Activated naive CD4-positive, alpha-beta T cell treated with anti-CD3 and anti-CD28 coated beads for 36 hours (primary cell): Measurements from ENCODE around the gene PRXL2B. TPM values are rescaled to one million over a fixed set of nuclear protein-coding genes. Genes with fewer than 3 reads are reported as not detected.

Source experiments
- CTCF ChIA-PET: fragments of 350-600 bp; sonication (Branson Sonifier 250); formaldehyde crosslinking; loops from one replicate; lab custom pipeline; 2021; ENCODE audit warnings: antibody characterized with exemption; lab: Charles Lee
- DNase-seq: peaks from one replicate; pipeline ENCODE4 v3.0.0-alpha.2; 2020
- H3K27ac Mint-ChIP-seq: one replicate; pipeline ENCODE4 v1.8.0; 2021; ENCODE audit warnings: mild to moderate bottlenecking, mixed read lengths
- H3K27me3 Mint-ChIP-seq: one replicate; pipeline ENCODE4 v1.8.0; 2021; ENCODE audit warnings: low read depth, mixed read lengths
- H3K36me3 Mint-ChIP-seq: one replicate; pipeline ENCODE4 v1.8.0; 2021; ENCODE audit warnings: low read depth, mixed read lengths
- H3K4me1 Mint-ChIP-seq: one replicate; pipeline ENCODE4 v1.8.0; 2021; ENCODE audit warnings: low read depth, mixed read lengths
- H3K4me3 Mint-ChIP-seq: one replicate; pipeline ENCODE4 v1.8.0; 2021; ENCODE audit warnings: mild to moderate bottlenecking, moderate library complexity, mixed read lengths
- H3K9me3 Mint-ChIP-seq: one replicate; pipeline ENCODE4 v1.8.0; 2021; ENCODE audit warnings: mixed read lengths
- intact Hi-C: fragments of 100-400 bp; cut with micrococcal nuclease; formaldehyde crosslinking; loops from one replicate; pipeline ENCODE4 v1.15.1; 2023
- total RNA-seq, 2 experiments: library from RNA; stranded (reverse); gene quantifications; one replicate each; pipeline ENCODE4 v1.2.3, GENCODE V29; 2021

Gene PRXL2B
- total RNA-seq, 2 experiments from 2014 or later, result 21.8 to 22.1 TPM

DNA sequence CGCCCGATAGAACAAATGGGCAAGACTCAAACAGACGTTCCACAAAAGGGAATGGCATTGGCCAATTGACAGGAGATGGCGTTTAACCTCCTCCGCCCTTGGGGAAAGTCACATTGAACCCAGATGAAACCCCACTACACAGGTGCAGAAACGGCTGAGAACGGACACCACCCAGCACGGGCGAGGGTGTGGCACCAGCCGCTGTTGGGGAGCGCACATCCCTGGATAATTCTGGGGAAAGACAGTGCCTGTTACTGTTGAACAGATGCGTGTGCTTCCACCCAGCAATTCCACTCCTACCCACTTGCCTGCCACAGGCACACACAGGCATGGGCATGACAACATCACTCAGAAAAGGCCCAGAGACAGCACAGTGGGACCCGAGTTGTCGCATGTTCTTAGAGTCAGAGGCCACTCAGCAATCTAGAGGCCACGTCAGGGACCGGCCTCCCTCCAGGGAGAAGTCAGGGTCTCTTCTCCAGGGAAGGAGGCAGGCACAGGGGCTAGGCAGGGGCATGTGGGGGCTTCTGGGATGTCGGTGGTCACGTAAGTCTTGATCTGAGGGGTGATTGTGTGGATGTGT lies 15.2 kb downstream of the PRXL2B start:
- no peaks in the 10 kb centered on the region for H3K36me3 Mint-ChIP-seq
- CTCF ChIA-PET, result no interaction called here
- no peaks in the 10 kb centered on the region for H3K27me3 Mint-ChIP-seq
- no peak overlapping the region for H3K27ac Mint-ChIP-seq
- DNase-seq, result no peak
- H3K4me3 Mint-ChIP-seq, result no peak overlapping the region
- no peaks in the 10 kb centered on the region for H3K4me1 Mint-ChIP-seq
- H3K9me3 Mint-ChIP-seq, result peaks cover 4% of the 10 kb centered on the region
- intact Hi-C loops, result no loop called here

- no peaks in the 10 kb centered on the region for H3K36me3 Mint-ChIP-seq
- H3K4me1 Mint-ChIP-seq, result no peaks in the 10 kb centered on the region
- no peaks in the 10 kb centered on the region for H3K27me3 Mint-ChIP-seq
- no peak overlapping the region for H3K27ac Mint-ChIP-seq
- H3K9me3 Mint-ChIP-seq, result peaks cover 4% of the 10 kb centered on the region
- DNase-seq, result no peak
- CTCF ChIA-PET, result no interaction called here
- intact Hi-C loops, result no loop called here
- H3K4me3 Mint-ChIP-seq, result no peak overlapping the region
Observed at GRCh38 chr1:2602311-2602835, 15.8 kb downstream of the PRXL2B start.

GRCh38 chr1:2602866-2603520 lies 16.4 kb downstream of the PRXL2B start:
- CTCF ChIA-PET, result no interaction called here
- H3K27ac Mint-ChIP-seq, result no peak overlapping the region

GRCh38 chr1:2603521-2604155 lies 17.1 kb downstream of the PRXL2B start:
- H3K27me3 Mint-ChIP-seq, result no peaks in the 10 kb centered on the region
- no peak overlapping the region for H3K27ac Mint-ChIP-seq
- intact Hi-C loops, result no loop called here
- no peak overlapping the region for H3K4me3 Mint-ChIP-seq
- DNase-seq, result no peak
- H3K9me3 Mint-ChIP-seq, result peaks cover 1% of the 10 kb centered on the region
- H3K36me3 Mint-ChIP-seq, result no peaks in the 10 kb centered on the region
- H3K4me1 Mint-ChIP-seq, result no peaks in the 10 kb centered on the region
- CTCF ChIA-PET, result no interaction called here

More at GRCh38 chr1:2602866-2603520, 16.4 kb downstream of the PRXL2B start:
- intact Hi-C loops, result no loop called here
- H3K9me3 Mint-ChIP-seq, result peaks cover 4% of the 10 kb centered on the region
- no peaks in the 10 kb centered on the region for H3K27me3 Mint-ChIP-seq
- DNase-seq, result no peak
- no peaks in the 10 kb centered on the region for H3K36me3 Mint-ChIP-seq
- H3K4me3 Mint-ChIP-seq, result no peak overlapping the region
- H3K4me1 Mint-ChIP-seq, result no peaks in the 10 kb centered on the region

GRCh38 chr1:2604156-2604843 lies 17.7 kb downstream of the PRXL2B start:
- no peak overlapping the region for H3K4me3 Mint-ChIP-seq
- H3K27ac Mint-ChIP-seq, result no peak overlapping the region
- no peaks in the 10 kb centered on the region for H3K36me3 Mint-ChIP-seq
- no peak for DNase-seq
- intact Hi-C loops, result no loop called here
- CTCF ChIA-PET, result interaction anchor here (1.5 kb wide), 1 partner anchor 10 kb away, joined by 3 read pairs; no protein-coding TSS in a partner anchor
- H3K9me3 Mint-ChIP-seq, result no peaks in the 10 kb centered on the region
- no peaks in the 10 kb centered on the region for H3K4me1 Mint-ChIP-seq
- no peaks in the 10 kb centered on the region for H3K27me3 Mint-ChIP-seq

- CTCF ChIA-PET, result interaction anchor here (1.5 kb wide), 1 partner anchor 9 kb away, joined by 3 read pairs; no protein-coding TSS in a partner anchor
- H3K9me3 Mint-ChIP-seq, result no peaks in the 10 kb centered on the region
- intact Hi-C loops, result no loop called here
- no peaks in the 10 kb centered on the region for H3K36me3 Mint-ChIP-seq
- no peak overlapping the region for H3K27ac Mint-ChIP-seq
- H3K4me3 Mint-ChIP-seq, result no peak overlapping the region
- no peaks in the 10 kb centered on the region for H3K4me1 Mint-ChIP-seq
- DNase-seq, result no peak
- H3K27me3 Mint-ChIP-seq, result no peaks in the 10 kb centered on the region
Observed at GRCh38 chr1:2604844-2605508, 18.4 kb downstream of the PRXL2B start.

DNA sequence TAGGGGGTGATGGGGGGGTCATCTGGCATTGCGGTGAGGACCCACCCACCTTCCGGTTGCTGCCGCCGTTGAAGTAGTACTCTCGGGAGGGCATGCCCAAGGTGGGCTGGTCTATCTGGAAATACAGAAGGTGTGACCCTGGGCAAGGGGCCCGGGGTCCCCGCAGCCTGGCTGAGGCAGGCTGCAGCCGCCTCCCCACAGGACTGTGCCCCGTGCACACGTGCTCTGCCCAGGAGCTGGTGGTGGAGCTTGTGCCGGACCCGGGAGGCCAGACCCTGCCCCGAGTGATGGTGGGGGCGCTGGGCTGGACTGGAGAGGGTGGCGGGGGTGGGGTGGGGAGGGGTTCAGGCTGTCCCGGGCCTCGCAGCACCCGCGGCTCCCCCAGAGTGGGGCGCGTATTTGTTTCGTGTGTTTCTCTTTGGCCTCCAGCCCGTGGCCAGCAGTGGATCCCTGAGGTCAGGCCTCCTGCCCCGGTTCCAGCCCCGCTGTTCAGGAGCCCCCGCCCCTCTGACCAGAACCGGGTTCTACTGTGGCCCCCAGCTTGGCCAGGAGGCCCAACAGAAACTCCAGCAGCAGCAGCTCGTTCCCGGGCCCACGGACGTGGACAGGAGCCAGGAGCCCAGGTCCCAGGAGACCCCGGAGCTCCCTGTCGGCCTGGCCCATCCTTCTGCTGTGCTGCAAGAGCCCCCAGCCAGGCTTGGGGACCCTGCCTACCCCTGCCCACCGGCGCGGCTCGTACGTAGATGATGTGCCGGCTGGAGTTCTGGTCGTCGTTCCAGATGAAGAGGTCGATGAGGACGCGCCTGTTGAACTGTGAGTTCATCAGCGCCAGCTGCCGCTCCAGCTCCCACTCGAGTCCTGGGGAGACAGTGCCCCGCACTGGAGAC lies 19.2 kb downstream of the PRXL2B start:
- CTCF ChIA-PET, result interaction anchor here (1.5 kb wide), 1 partner anchor 8 kb away, joined by 3 read pairs; no protein-coding TSS in a partner anchor
- Mint-ChIP-seq H3K4me3 (no peak overlapping the region), H3K27ac (no peak overlapping the region), H3K36me3 (no peaks in the 10 kb centered on the region), H3K27me3 (no peaks in the 10 kb centered on the region), H3K4me1 (no peaks in the 10 kb centered on the region), H3K9me3 (no peaks in the 10 kb centered on the region)
- DNase-seq, result no peak
- intact Hi-C loops, result no loop called here

DNA sequence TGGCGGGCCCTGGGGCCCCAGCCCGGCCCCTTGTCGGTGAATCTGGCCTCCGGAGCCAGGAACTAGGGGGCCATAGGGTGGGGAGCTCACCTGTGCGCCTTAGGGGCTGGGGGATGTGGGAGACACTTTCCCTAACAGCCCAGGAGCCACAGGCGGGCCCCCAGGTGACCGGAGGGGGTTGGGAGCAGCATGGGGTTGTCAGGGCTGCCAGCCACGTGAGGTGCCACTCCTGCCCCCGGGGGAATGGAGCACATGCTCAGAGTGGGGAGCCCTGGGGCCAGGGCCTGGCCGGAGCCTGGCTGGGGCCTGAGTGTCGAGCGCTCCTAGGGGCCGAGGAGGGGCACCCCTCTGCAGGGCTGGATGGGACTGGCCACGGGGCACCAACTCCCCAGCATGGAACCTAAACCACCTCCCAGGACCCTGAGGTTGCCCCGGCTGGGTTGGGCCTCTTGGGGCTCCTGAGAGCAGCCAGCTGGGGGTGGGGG lies 19.9 kb downstream of the PRXL2B start:
- Mint-ChIP-seq H3K9me3 (no peaks in the 10 kb centered on the region), H3K4me1 (no peaks in the 10 kb centered on the region), H3K27me3 (no peaks in the 10 kb centered on the region), H3K27ac (no peak overlapping the region), H3K4me3 (no peak overlapping the region), H3K36me3 (no peaks in the 10 kb centered on the region)
- DNase-seq, result no peak
- CTCF ChIA-PET, result no interaction called here
- intact Hi-C loops, result no loop called here

- Mint-ChIP-seq H3K27me3 (no peaks in the 10 kb centered on the region), H3K4me3 (no peak overlapping the region), H3K27ac (no peak overlapping the region), H3K9me3 (no peaks in the 10 kb centered on the region), H3K36me3 (no peaks in the 10 kb centered on the region), H3K4me1 (no peaks in the 10 kb centered on the region)
- intact Hi-C loops, result no loop called here
- CTCF ChIA-PET, result no interaction called here
- DNase-seq, result no peak
Observed at GRCh38 chr1:2606881-2607621, 20.5 kb downstream of the PRXL2B start.

- Mint-ChIP-seq H3K27ac (no peak overlapping the region), H3K4me3 (no peak overlapping the region), H3K9me3 (no peaks in the 10 kb centered on the region), H3K27me3 (no peaks in the 10 kb centered on the region), H3K36me3 (no peaks in the 10 kb centered on the region), H3K4me1 (no peaks in the 10 kb centered on the region)
- CTCF ChIA-PET, result no interaction called here
- no peak for DNase-seq
- intact Hi-C loops, result no loop called here
Observed at GRCh38 chr1:2607641-2608091, 21.1 kb downstream of the PRXL2B start.
